HepG2 (cell line): Measurements from ENCODE around the gene ZNF234. TPM values are rescaled to one million over a fixed set of nuclear protein-coding genes. Genes with fewer than 3 reads are reported as not detected.

Experiments used
- DPF2 ChIP-seq: sonication (generic); formaldehyde crosslinking; IDR thresholded peaks from 2 replicates; pipeline ENCODE4 v1.4.0; 2020; ENCODE audit warnings: mild to moderate bottlenecking, low read depth, missing genetic modification reagents, borderline replicate concordance
- MBD4 ChIP-seq: IDR thresholded peaks from 2 replicates; pipeline ENCODE4 v1.6.1; 2012; ENCODE audit warnings: low read length, inconsistent platforms, borderline replicate concordance
- MXD4 ChIP-seq: IDR thresholded peaks from 2 replicates; pipeline ENCODE4 v1.6.1; 2016; ENCODE audit warnings: mild to moderate bottlenecking, missing biosample characterization, missing genetic modification reagents
- SP1 ChIP-seq, 2 experiments: fragments of 450-650 bp in 1 of 2; sonication (generic) in 1 of 2; formaldehyde crosslinking in 1 of 2; IDR thresholded peaks; 2 replicates each; pipeline versions ENCODE4 v1.4.0 to v1.6.1; 2016 to 2020; ENCODE audit warnings: missing genetic modification reagents in 1 of 2
- TSC22D2 ChIP-seq: sonication (generic); formaldehyde crosslinking; IDR thresholded peaks from 2 replicates; pipeline ENCODE4 v1.5.1; 2020; ENCODE audit warnings: missing genetic modification reagents, mild to moderate bottlenecking, borderline replicate concordance
- ZFP37 ChIP-seq: sonication (generic); formaldehyde crosslinking; IDR thresholded peaks from 2 replicates; pipeline ENCODE4 v1.4.0; 2020; ENCODE audit warnings: missing genetic modification reagents, borderline replicate concordance
- ZKSCAN5 ChIP-seq: sonication (generic); formaldehyde crosslinking; IDR thresholded peaks from 2 replicates; pipeline ENCODE4 v1.5.1; 2020; ENCODE audit warnings: mild to moderate bottlenecking, missing genetic modification reagents
- ZNF275 ChIP-seq: sonication (generic); formaldehyde crosslinking; IDR thresholded peaks from 2 replicates; pipeline ENCODE4 v1.8.0; 2022; ENCODE audit warnings: missing genetic modification reagents, mild to moderate bottlenecking, inconsistent platforms, borderline replicate concordance
- ZNF30 ChIP-seq: sonication (generic); formaldehyde crosslinking; IDR thresholded peaks from 2 replicates; pipeline ENCODE4 v1.5.0; 2020; ENCODE audit warnings: mild to moderate bottlenecking, missing genetic modification reagents
- ZNF354B ChIP-seq: sonication (generic); formaldehyde crosslinking; IDR thresholded peaks from 2 replicates; pipeline ENCODE4 v1.8.0; 2022; ENCODE audit warnings: mild to moderate bottlenecking, missing genetic modification reagents
- ZNF546 ChIP-seq: sonication (generic); formaldehyde crosslinking; conservative IDR thresholded peaks from 2 replicates; pipeline ENCODE4 v1.8.1; 2023; ENCODE audit warnings: mild to moderate bottlenecking, missing genetic modification reagents
- ZNF773 ChIP-seq: sonication (generic); formaldehyde crosslinking; IDR thresholded peaks from 2 replicates; pipeline ENCODE4 v1.4.0; 2020; ENCODE audit warnings: missing genetic modification reagents, borderline replicate concordance
- ZNF816 ChIP-seq: sonication (generic); formaldehyde crosslinking; IDR thresholded peaks from 2 replicates; pipeline ENCODE4 v1.8.0; 2022; ENCODE audit warnings: missing genetic modification reagents, mild to moderate bottlenecking, borderline replicate concordance
- polyA plus RNA-seq, 8 experiments: library from polyadenylated mRNA; depleted of rRNA in 3 of 8; stranded (reverse) in 7 of 8; unstranded in 1 of 8; fragments of >200 nt; fragmentation: Illumina TruSeq in 4 of 8; extraction: Trizol in 4 of 8; gene quantifications; 2 replicates each; pipeline versions ENCODE4 v1.2.1 to v1.2.3, GENCODE V29; 2011 to 2016; ENCODE audit warnings: low read depth in 4 of 8, missing spikeins in 1 of 8, mixed read lengths in 1 of 8; ENCODE audit not compliant: insufficient read depth in 1 of 8
- total RNA-seq, 5 experiments: library from RNA; depleted of rRNA; stranded (reverse); fragments of >200 nt; fragmentation: Illumina TruSeq; extraction: Trizol; gene quantifications; 2 replicates each; pipeline ENCODE4 v1.2.3, GENCODE V29; 2016; ENCODE audit warnings: low read depth in 1 of 5
- TF ChIP-seq, protein P1 (sequence below): sonication (generic); formaldehyde crosslinking; IDR thresholded peaks from 2 replicates; pipeline ENCODE4 v1.5.0; 2020; ENCODE audit warnings: missing genetic modification reagents, mild to moderate bottlenecking, borderline replicate concordance
- TF ChIP-seq, protein P2 (sequence below): sonication (generic); formaldehyde crosslinking; IDR thresholded peaks from 2 replicates; pipeline ENCODE4 v1.4.0; 2020; ENCODE audit warnings: missing genetic modification reagents, mild to moderate bottlenecking, borderline replicate concordance
- TF ChIP-seq, protein P3 (sequence below): sonication (generic); formaldehyde crosslinking; IDR thresholded peaks from 2 replicates; pipeline ENCODE4 v1.9.0; 2021; ENCODE audit warnings: mild to moderate bottlenecking, missing genetic modification reagents
- TF ChIP-seq, protein P4 (sequence below): sonication (generic); formaldehyde crosslinking; conservative IDR thresholded peaks from 2 replicates; pipeline ENCODE4 v1.4.0; 2020; ENCODE audit warnings: missing genetic modification reagents

Gene ZNF234
- total and polyA plus RNA-seq, 2 of the 13 experiments (the other 11 are each of a cell fraction or from before 2014, with no cell fraction given) = 3.5 to 11.2 TPM

- TF ChIP-seq, protein P1, sequence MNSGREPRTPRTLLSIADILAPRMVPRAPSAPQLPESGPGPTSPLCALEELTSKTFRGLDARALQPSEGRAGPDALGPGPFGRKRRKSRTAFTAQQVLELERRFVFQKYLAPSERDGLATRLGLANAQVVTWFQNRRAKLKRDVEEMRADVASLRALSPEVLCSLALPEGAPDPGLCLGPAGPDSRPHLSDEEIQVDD (CRISPR knock-in tag) = no peak
- TF ChIP-seq TSC22D2 (no peak), ZNF30 (CRISPR knock-in tag) (no peak), DPF2 (CRISPR knock-in tag) (no peak), SP1 (IDR thresholded peaks at IDR 0.05) (no peak), SP1 (CRISPR knock-in tag; IDR thresholded peaks at IDR 0.05) (no peak), MBD4 (no peak), ZNF773 (CRISPR knock-in tag) (no peak), ZFP37 (CRISPR knock-in tag) (no peak), ZNF275 (CRISPR knock-in tag) (no peak), ZKSCAN5 (CRISPR knock-in tag) (no peak), ZNF354B (no peak), ZNF816 (CRISPR knock-in tag) (no peak), MXD4 (CRISPR knock-in tag) (peak; percentile 4; the same call in 1 of the 2 replicates), ZNF546 (CRISPR knock-in tag) (no peak)
- TF ChIP-seq, protein P2, sequence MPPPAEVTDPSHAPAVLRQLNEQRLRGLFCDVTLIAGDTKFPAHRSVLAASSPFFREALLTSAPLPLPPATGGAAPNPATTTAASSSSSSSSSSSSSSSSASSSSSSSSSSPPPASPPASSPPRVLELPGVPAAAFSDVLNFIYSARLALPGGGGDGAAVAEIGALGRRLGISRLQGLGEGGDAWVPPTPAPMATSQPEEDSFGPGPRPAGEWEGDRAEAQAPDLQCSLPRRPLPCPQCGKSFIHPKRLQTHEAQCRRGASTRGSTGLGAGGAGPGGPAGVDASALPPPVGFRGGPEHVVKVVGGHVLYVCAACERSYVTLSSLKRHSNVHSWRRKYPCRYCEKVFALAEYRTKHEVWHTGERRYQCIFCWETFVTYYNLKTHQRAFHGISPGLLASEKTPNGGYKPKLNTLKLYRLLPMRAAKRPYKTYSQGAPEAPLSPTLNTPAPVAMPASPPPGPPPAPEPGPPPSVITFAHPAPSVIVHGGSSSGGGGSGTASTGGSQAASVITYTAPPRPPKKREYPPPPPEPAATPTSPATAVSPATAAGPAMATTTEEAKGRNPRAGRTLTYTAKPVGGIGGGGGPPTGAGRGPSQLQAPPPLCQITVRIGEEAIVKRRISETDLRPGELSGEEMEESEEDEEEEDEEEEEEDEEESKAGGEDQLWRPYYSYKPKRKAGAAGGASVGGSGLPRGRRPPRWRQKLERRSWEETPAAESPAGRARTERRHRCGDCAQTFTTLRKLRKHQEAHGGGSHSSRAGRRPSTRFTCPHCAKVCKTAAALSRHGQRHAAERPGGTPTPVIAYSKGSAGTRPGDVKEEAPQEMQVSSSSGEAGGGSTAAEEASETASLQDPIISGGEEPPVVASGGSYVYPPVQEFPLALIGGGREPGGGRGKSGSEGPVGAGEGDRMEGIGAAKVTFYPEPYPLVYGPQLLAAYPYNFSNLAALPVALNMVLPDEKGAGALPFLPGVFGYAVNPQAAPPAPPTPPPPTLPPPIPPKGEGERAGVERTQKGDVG = no peak
- TF ChIP-seq, protein P3, sequence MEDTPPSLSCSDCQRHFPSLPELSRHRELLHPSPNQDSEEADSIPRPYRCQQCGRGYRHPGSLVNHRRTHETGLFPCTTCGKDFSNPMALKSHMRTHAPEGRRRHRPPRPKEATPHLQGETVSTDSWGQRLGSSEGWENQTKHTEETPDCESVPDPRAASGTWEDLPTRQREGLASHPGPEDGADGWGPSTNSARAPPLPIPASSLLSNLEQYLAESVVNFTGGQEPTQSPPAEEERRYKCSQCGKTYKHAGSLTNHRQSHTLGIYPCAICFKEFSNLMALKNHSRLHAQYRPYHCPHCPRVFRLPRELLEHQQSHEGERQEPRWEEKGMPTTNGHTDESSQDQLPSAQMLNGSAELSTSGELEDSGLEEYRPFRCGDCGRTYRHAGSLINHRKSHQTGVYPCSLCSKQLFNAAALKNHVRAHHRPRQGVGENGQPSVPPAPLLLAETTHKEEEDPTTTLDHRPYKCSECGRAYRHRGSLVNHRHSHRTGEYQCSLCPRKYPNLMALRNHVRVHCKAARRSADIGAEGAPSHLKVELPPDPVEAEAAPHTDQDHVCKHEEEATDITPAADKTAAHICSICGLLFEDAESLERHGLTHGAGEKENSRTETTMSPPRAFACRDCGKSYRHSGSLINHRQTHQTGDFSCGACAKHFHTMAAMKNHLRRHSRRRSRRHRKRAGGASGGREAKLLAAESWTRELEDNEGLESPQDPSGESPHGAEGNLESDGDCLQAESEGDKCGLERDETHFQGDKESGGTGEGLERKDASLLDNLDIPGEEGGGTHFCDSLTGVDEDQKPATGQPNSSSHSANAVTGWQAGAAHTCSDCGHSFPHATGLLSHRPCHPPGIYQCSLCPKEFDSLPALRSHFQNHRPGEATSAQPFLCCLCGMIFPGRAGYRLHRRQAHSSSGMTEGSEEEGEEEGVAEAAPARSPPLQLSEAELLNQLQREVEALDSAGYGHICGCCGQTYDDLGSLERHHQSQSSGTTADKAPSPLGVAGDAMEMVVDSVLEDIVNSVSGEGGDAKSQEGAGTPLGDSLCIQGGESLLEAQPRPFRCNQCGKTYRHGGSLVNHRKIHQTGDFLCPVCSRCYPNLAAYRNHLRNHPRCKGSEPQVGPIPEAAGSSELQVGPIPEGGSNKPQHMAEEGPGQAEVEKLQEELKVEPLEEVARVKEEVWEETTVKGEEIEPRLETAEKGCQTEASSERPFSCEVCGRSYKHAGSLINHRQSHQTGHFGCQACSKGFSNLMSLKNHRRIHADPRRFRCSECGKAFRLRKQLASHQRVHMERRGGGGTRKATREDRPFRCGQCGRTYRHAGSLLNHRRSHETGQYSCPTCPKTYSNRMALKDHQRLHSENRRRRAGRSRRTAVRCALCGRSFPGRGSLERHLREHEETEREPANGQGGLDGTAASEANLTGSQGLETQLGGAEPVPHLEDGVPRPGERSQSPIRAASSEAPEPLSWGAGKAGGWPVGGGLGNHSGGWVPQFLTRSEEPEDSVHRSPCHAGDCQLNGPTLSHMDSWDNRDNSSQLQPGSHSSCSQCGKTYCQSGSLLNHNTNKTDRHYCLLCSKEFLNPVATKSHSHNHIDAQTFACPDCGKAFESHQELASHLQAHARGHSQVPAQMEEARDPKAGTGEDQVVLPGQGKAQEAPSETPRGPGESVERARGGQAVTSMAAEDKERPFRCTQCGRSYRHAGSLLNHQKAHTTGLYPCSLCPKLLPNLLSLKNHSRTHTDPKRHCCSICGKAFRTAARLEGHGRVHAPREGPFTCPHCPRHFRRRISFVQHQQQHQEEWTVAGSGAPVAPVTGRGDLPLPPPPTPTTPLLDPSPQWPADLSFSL (CRISPR knock-in tag) = no peak
- TF ChIP-seq, protein P4, sequence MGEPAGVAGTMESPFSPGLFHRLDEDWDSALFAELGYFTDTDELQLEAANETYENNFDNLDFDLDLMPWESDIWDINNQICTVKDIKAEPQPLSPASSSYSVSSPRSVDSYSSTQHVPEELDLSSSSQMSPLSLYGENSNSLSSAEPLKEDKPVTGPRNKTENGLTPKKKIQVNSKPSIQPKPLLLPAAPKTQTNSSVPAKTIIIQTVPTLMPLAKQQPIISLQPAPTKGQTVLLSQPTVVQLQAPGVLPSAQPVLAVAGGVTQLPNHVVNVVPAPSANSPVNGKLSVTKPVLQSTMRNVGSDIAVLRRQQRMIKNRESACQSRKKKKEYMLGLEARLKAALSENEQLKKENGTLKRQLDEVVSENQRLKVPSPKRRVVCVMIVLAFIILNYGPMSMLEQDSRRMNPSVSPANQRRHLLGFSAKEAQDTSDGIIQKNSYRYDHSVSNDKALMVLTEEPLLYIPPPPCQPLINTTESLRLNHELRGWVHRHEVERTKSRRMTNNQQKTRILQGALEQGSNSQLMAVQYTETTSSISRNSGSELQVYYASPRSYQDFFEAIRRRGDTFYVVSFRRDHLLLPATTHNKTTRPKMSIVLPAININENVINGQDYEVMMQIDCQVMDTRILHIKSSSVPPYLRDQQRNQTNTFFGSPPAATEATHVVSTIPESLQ (CRISPR knock-in tag) = no peak
Measured at GRCh38 chr19:44164327-44164672, 22.9 kb downstream of the ZNF234 start (continued).
